HG03575 (cell line): Measurements from ENCODE around the gene DQX1.
"Not testable (repeated sequence)": the region's sequence is repeated elsewhere in the genome, so short reads cannot be mapped to it uniquely, and the experiment has no call there.

Experiments used
- ATAC-seq: cut with Tn5 transposase; IDR thresholded peaks from one replicate; pipeline ENCODE4 v1.9.1; 2021; ENCODE audit not compliant: unreplicated experiment, insufficient number of reproducible peaks, low FRiP score; ENCODE audit errors: extremely low read depth

Gene DQX1

GRCh38 chr2:74481961-74482800, 43.9 kb downstream of the DQX1 start:
- peak; percentile 5 for ATAC-seq

GRCh38 chr2:74481431-74481830, 44.6 kb downstream of the DQX1 start:
- no peak for ATAC-seq

DNA sequence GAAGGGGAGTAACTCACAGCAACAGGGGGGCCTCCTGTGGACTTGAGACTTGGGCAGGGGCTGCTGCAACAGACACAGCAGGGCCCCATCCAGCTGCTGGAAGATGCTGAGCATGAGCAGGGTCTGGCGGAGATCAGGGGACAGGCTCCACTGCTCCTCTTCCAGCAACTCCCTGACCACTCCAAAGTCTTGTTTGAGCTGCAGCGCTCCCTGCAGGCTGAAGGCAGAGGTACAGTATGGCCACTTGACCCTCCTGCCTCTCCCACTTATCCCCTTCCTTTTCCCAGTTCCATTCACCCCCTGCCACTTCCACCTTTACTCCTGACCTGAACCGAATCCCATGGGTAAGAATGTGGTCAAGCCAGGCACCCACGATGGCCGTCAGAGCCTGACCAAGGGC, 51.1 kb downstream of the DQX1 start:
- no peak for ATAC-seq

- ATAC-seq: no peak
Observed at GRCh38 chr2:74474481-74474880, 51.5 kb downstream of the DQX1 start.

DNA sequence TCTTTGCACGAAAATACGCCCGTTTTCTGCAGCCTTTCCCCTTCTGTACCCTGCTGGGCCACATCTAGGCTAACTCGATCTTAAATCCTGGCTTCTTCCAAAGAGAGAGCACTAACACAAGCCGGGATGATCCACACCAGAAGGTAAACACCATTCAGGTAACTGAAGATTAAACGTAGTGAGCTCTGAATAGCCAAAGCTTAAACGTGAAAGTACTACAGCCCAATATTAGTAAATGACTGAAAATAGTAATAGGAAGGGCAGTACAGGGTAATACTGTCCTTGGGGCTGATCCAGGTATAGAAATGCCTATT, 53.1 kb downstream of the DQX1 start:
- ATAC-seq: no peak

- ATAC-seq: no peak
Observed at GRCh38 chr2:74472086-74472944, 53.7 kb downstream of the DQX1 start, which contains the start of gene MRPL53. TSS of gene MRPL53 (minus strand) at chr2:74472680. CDS start at chr2:74472660, 20 bp downstream.

DNA sequence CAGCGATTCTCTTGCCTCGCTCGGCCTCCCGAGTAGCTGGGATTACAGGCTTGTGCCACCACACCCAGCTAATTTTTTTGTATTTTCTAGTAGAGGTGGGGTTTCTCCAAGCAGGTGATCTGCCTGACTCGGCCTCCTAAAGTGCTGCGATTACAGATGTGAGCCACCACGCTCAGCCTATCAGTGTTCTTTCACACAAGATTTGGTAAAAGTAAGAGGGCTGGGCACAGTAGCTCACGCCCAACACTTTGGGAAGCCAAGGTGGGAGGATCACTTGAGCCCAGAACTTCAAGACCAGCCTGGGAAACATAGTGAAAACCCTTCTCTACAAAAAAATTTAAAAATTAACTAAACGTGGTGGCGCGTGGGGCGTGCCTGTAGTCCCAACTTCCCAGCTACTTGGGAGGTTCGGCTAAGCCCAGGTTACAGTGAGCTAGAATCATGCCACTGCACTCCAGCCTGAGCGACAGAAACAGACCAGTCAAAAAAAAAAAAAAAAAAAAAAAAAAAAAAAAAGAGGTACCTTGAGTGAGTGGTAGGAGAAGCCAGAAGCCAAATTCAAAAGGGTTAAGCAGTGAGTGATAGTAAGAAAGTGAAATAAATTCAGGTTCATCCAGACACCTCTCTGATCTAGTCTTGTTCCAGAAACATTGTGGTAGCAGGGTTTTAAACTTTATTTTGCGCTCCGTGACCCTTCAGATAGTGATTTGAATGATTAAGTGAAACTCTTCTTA, 54.5 kb downstream of the DQX1 start:
- ATAC-seq: no peak

- ATAC-seq: not testable (repeated sequence)
Observed at GRCh38 chr2:74470742-74471141, 55.3 kb downstream of the DQX1 start.
